Smooth muscle cell (in vitro differentiated cells): ENCODE measurements around the gene IGF1R. TPM values are rescaled to one million over a fixed set of nuclear protein-coding genes. Genes with fewer than 3 reads are reported as not detected.

Experiments
- DNase-seq: peaks from one replicate; lab custom pipeline; 2025; ENCODE audit not compliant: unreplicated experiment; lab: John Stamatoyannopoulos, UW
- H2AFZ ChIP-seq: fragments of 200-600 bp; sonication (generic); 2 replicates; pipeline ENCODE4 v1.6.0; 2016; ENCODE audit warnings: antibody characterized with exemption, low read depth, mild to moderate bottlenecking
- H3F3A ChIP-seq: fragments of 200-600 bp; sonication (generic); 2 replicates; pipeline ENCODE4 v1.6.0; 2017; ENCODE audit warnings: antibody characterized with exemption, low read depth
- H3K27ac ChIP-seq: fragments of 200-600 bp; sonication (generic); 2 replicates; pipeline ENCODE4 v1.5.1; 2016; ENCODE audit warnings: low read depth, mild to moderate bottlenecking
- H3K27me3 ChIP-seq: fragments of 200-600 bp; sonication (generic); 2 replicates; pipeline ENCODE4 v1.6.1; 2016; ENCODE audit warnings: low read depth, mild to moderate bottlenecking
- H3K36me3 ChIP-seq: fragments of 200-600 bp; sonication (generic); 2 replicates; pipeline ENCODE4 v1.5.1; 2016; ENCODE audit warnings: low read depth
- H3K4me1 ChIP-seq: fragments of 200-600 bp; sonication (generic); 2 replicates; pipeline ENCODE4 v1.5.1; 2016; ENCODE audit warnings: low read depth
- H3K4me2 ChIP-seq: fragments of 200-600 bp; sonication (generic); 2 replicates; pipeline ENCODE4 v1.6.0; 2016; ENCODE audit warnings: mild to moderate bottlenecking
- H3K4me3 ChIP-seq: fragments of 200-600 bp; sonication (generic); 2 replicates; pipeline ENCODE4 v1.5.1; 2016; ENCODE audit warnings: mild to moderate bottlenecking
- H3K79me2 ChIP-seq: fragments of 200-600 bp; sonication (generic); 2 replicates; pipeline ENCODE4 v1.6.0; 2016; ENCODE audit warnings: low read depth, mild to moderate bottlenecking
- H3K9ac ChIP-seq: fragments of 200-600 bp; sonication (generic); 2 replicates; pipeline ENCODE4 v1.6.0; 2016; ENCODE audit warnings: low read depth
- H3K9me3 ChIP-seq: fragments of 200-600 bp; sonication (generic); replicated peaks from 2 replicates; pipeline ENCODE4 v1.5.1; 2016; ENCODE audit warnings: low read depth
- H4K20me1 ChIP-seq: fragments of 200-600 bp; sonication (generic); 2 replicates; pipeline ENCODE4 v1.6.0; 2016; ENCODE audit warnings: low read depth
- WGBS: methylation state at CpG from one replicate; pipeline ENCODE4 v1.1.7; 2016; ENCODE audit warnings: low lambda C conversion rate; 5-methylcytosine and 5-hydroxymethylcytosine counted together
- polyA plus RNA-seq: library from polyadenylated mRNA; unstranded; fragments of >200 nt; fragmentation: Nextera tagmentation; extraction: Ambion mirVana; gene quantifications from 2 replicates; pipeline ENCODE4 v1.2.1, GENCODE V29; 2016
- total RNA-seq: library from RNA; depleted of rRNA; stranded (reverse); fragments of >200 nt; gene quantifications from 2 replicates; pipeline ENCODE4 v1.2.3, GENCODE V29; 2014
- TF ChIP-seq, protein P1 (sequence below): fragments of 200-600 bp; sonication (generic); IDR thresholded peaks from 2 replicates; pipeline ENCODE4 v1.5.1; 2017; ENCODE audit warnings: borderline replicate concordance, mild to moderate bottlenecking, antibody characterized with exemption; ENCODE audit not compliant: insufficient read depth, poor library complexity, severe bottlenecking

Gene IGF1R
- total and polyA plus RNA-seq, 2 experiments from 2014 or later: 14.0 to 70.2 TPM

DNA sequence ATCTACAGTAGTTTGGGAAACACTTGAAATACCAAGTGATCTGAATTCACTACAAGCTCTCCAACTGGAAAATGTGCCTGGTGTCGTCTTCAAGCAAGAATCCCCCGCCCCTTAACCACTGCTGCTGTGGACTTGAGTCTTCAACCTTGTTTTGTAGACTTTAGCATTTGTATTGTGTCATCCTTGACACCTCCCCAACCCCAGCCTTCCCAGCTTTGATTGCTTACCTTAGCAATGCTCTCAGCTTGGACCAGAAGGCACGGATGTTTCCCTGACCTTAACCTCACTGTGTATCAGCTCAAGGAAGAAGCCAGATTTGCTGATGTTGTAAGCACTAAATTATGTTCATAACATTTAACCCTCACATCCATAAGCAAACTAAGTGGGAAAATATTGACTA is 146.4 kb downstream of the IGF1R start:
- H3K4me1 ChIP-seq: peaks cover 31% of the 10 kb centered on the region
- TF ChIP-seq, protein P1, sequence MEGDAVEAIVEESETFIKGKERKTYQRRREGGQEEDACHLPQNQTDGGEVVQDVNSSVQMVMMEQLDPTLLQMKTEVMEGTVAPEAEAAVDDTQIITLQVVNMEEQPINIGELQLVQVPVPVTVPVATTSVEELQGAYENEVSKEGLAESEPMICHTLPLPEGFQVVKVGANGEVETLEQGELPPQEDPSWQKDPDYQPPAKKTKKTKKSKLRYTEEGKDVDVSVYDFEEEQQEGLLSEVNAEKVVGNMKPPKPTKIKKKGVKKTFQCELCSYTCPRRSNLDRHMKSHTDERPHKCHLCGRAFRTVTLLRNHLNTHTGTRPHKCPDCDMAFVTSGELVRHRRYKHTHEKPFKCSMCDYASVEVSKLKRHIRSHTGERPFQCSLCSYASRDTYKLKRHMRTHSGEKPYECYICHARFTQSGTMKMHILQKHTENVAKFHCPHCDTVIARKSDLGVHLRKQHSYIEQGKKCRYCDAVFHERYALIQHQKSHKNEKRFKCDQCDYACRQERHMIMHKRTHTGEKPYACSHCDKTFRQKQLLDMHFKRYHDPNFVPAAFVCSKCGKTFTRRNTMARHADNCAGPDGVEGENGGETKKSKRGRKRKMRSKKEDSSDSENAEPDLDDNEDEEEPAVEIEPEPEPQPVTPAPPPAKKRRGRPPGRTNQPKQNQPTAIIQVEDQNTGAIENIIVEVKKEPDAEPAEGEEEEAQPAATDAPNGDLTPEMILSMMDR: no peak
- H3K36me3 ChIP-seq: no peaks in the 10 kb centered on the region
- peaks cover 100% of the 10 kb centered on the region for H4K20me1 ChIP-seq
- no peak overlapping the region for H3K4me3 ChIP-seq
- no peak overlapping the region for H2AFZ ChIP-seq
- H3K27me3 ChIP-seq: no peaks in the 10 kb centered on the region
- H3K27ac ChIP-seq: no peak overlapping the region
- peaks cover 13% of the 10 kb centered on the region for H3F3A ChIP-seq
- no peak overlapping the region for H3K4me2 ChIP-seq
- no peaks in the 10 kb centered on the region for H3K9me3 ChIP-seq
- H3K9ac ChIP-seq: no peak overlapping the region
- 52% methylated on average over 3 of the region's 3 CpGs for WGBS
- H3K79me2 ChIP-seq: peaks cover 96% of the 10 kb centered on the region
- no peak for DNase-seq

DNA sequence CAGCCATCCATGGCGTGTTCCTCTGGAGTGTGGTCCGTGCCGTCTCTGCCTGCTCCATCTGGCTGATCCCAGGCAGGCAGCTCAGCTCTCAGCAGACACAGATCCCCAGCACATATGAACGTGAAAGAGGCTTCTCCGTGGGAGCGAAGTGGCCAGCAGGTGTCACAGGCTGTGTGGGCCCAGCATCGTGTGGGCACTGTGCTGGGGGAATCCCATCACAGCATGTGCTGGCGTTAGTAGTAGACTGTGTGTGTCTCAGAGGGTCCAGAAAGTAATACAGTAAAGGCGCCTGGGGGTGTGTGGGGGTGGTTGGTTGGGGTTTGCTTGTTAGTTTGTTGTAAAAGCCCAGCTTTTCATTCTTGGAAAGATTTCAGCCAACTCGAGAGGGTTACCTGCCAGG is 147.6 kb downstream of the IGF1R start:
- 90% methylated on average over 10 of the region's 10 CpGs for WGBS
- no peak overlapping the region for H3K4me2 ChIP-seq

DNA sequence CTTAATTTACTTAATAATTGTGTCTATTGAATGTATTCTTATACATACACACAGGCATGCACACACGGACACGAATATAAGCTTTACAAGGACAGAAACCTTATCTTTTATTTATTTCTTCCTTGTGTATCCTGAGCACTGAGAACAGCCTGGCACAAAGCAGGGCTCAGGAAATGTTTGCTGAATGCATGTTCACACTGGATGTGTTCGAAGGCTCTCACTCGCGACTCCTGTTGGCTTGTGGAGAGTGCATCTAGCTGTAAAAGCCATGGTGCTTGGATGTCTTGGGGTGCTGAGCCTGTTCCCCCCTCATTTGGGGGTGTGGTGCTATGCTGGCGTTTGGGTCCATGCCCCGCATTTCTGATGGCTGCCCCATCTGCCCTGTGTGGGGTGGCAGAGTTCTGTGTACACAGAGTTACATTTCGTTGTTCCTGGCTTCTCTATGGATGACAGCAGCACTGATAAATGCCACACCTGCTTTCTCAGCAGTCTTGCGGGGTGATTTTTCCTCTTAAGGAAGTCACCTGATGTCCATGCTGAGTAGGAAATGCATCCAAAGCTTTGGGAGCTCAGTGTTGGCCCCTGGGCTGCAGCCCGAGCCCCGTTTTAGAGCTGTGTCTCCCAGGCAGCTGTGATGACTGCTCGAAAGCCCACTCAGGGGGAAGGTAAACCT is 148.5 kb downstream of the IGF1R start:
- Histone ChIP-seq H3K4me1 (peaks cover 44% of the 10 kb centered on the region), H3K4me3 (no peak overlapping the region), H3F3A (peaks cover 32% of the 10 kb centered on the region), H3K4me2 (no peak overlapping the region), H2AFZ (no peak overlapping the region), H3K27me3 (no peaks in the 10 kb centered on the region), H4K20me1 (peaks cover 100% of the 10 kb centered on the region), H3K27ac (no peak overlapping the region), H3K9me3 (no peaks in the 10 kb centered on the region), H3K36me3 (no peaks in the 10 kb centered on the region), H3K79me2 (peaks cover 88% of the 10 kb centered on the region), H3K9ac (no peak overlapping the region)
- no peak for DNase-seq
- TF ChIP-seq, protein P1: no peak
- WGBS: 91% methylated on average over 12 of the region's 12 CpGs

More for the DNA sequence above, 147.6 kb downstream of the IGF1R start:
- Histone ChIP-seq H3K9me3 (no peaks in the 10 kb centered on the region), H3K27me3 (no peaks in the 10 kb centered on the region), H3K36me3 (no peaks in the 10 kb centered on the region), H3K79me2 (peaks cover 88% of the 10 kb centered on the region), H4K20me1 (peaks cover 100% of the 10 kb centered on the region), H3K4me3 (no peak overlapping the region), H3K4me1 (peaks cover 38% of the 10 kb centered on the region), H3F3A (peaks cover 24% of the 10 kb centered on the region), H3K9ac (no peak overlapping the region), H3K27ac (no peak overlapping the region), H2AFZ (no peak overlapping the region)
- DNase-seq: no peak
- TF ChIP-seq, protein P1: no peak

DNA sequence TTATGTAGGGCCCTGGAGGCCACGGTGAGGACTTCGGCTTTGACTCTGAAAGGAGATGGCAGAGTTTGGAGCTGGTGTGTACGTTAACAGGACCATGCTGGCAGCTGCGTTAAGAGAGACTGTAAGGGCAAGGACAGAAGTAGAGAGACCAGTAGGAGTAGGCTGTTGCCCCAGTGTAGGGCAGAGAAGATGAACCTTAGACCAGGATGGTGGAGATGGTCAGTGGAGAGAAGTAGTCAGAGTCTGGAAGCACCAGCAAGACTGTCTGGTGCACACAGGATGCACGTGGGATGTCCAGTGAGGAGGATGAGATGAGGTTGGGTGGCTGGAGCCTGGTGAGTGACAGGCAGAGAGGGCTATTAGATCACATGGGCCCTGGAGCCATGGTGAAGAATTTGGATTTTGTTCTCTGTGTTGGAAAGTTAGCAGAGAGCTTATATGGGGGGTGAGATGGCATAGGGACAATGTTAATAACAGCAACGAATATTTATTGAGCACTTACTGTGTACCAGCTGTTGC is 150.1 kb downstream of the IGF1R start:
- Histone ChIP-seq H3F3A (peaks cover 36% of the 10 kb centered on the region), H3K9ac (no peak overlapping the region), H3K9me3 (no peaks in the 10 kb centered on the region), H3K4me3 (no peak overlapping the region), H3K4me2 (no peak overlapping the region), H3K79me2 (peaks cover 85% of the 10 kb centered on the region), H4K20me1 (peaks cover 100% of the 10 kb centered on the region), H3K36me3 (no peaks in the 10 kb centered on the region), H3K27me3 (no peaks in the 10 kb centered on the region), H3K4me1 (peaks cover 52% of the 10 kb centered on the region), H3K27ac (no peak overlapping the region), H2AFZ (no peak overlapping the region)
- TF ChIP-seq, protein P1: no peak
- WGBS: 86% methylated on average over 6 of the region's 6 CpGs
- no peak for DNase-seq
